A549 (cell line): ENCODE results near the gene RALA. TPM values are rescaled to one million over a fixed set of nuclear protein-coding genes. Genes with fewer than 3 reads are reported as not detected.
"Not testable (repeated sequence)": the region's sequence is repeated elsewhere in the genome, so short reads cannot be mapped to it uniquely, and the experiment has no call there.

Source experiments
- ATAC-seq, 2 experiments: fragments of 200-7000 bp in 1 of 2; fragments of >200 bp in 1 of 2; cut with Nextera tagmentation in 1 of 2; cut with Tn5 transposase in 1 of 2; 3 replicates each; pipeline versions ENCODE4 v1.8.0 to v1.9.1; 2018 to 2020; ENCODE audit warnings: mild to moderate bottlenecking in 1 of 2, moderate library complexity in 1 of 2
- CTCF ChIA-PET: fragments of 300-600 bp; sonication (Branson Sonifier 250); formaldehyde crosslinking; extraction: SDS; loops from one replicate; lab custom pipeline; 2021; ENCODE audit warnings: antibody characterized with exemption, inconsistent platforms; lab: Yijun Ruan, JAX
- POLR2A ChIA-PET: fragments of 350-600 bp; formaldehyde crosslinking; extraction: SDS; loops from one replicate; lab custom pipeline; 2021; ENCODE audit warnings: antibody characterized with exemption, inconsistent platforms; lab: Yijun Ruan, JAX
- DNase-seq, 2 experiments: peaks; one replicate each; pipeline versions ENCODE4 v3.0.0 to v3.0.0-alpha.2; 2011 to 2016; ENCODE audit warnings: low read depth in 1 of 2, low spot score in 1 of 2
- FAIRE-seq: peaks from 2 replicates; lab custom pipeline; 2011; peaks lifted over from hg19 to GRCh38; lab: Jason Lieb, UNC
- H3K27ac ChIP-seq, 2 experiments: fragments of >200 bp; sonication (Bioruptor Twin); formaldehyde crosslinking; 3 replicates each; pipeline ENCODE4 v1.5.1; 2016 to 2017
- H3K4me1 ChIP-seq: fragments of >200 bp; sonication (Bioruptor Twin); formaldehyde crosslinking; 3 replicates; pipeline ENCODE4 v1.6.1; 2016
- H3K4me2 ChIP-seq: fragments of >200 bp; sonication (Bioruptor Twin); formaldehyde crosslinking; 3 replicates; pipeline ENCODE4 v1.6.1; 2016
- H3K4me3 ChIP-seq: fragments of >200 bp; sonication (Bioruptor Twin); formaldehyde crosslinking; 3 replicates; pipeline ENCODE4 v1.5.1; 2016
- H3K9me3 ChIP-seq: fragments of >200 bp; sonication (Bioruptor Twin); formaldehyde crosslinking; 3 replicates; pipeline ENCODE4 v1.6.1; 2016
- BHLHE40 ChIP-seq: IDR thresholded peaks from 2 replicates; pipeline ENCODE4 v1.6.1; 2012; ENCODE audit warnings: low read depth, low read length, inconsistent platforms
- CBX8 ChIP-seq: fragments of 200-600 bp; sonication (generic); IDR thresholded peaks from 2 replicates; pipeline ENCODE4 v1.6.1; 2016
- CEBPB ChIP-seq, 2 experiments: fragments of >200 bp in 1 of 2; sonication (Bioruptor Twin) in 1 of 2; formaldehyde crosslinking in 1 of 2; IDR thresholded peaks; 2 replicates each; pipeline ENCODE4 v1.6.1; 2012 to 2016
- E2F6 ChIP-seq: IDR thresholded peaks from 2 replicates; pipeline ENCODE4 v1.6.1; 2012; ENCODE audit warnings: low read depth, borderline replicate concordance
- EHMT2 ChIP-seq: fragments of 200-600 bp; sonication (generic); IDR thresholded peaks from 2 replicates; pipeline ENCODE4 v1.6.1; 2016; ENCODE audit warnings: antibody characterized with exemption, low read depth, mild to moderate bottlenecking, moderate library complexity
- ELK1 ChIP-seq: fragments of 150-350 bp; IDR thresholded peaks from 2 replicates; pipeline ENCODE4 v1.6.1; 2014; ENCODE audit warnings: low read depth, mild to moderate bottlenecking, low read length
- EP300 ChIP-seq, 2 experiments: fragments of >200 bp; sonication (Bioruptor Twin); formaldehyde crosslinking; IDR thresholded peaks; 2 replicates in 1 of 2; 3 replicates in 1 of 2; pipeline ENCODE4 v1.6.1; 2016 to 2017
- ESRRA ChIP-seq: fragments of 150-350 bp; IDR thresholded peaks from 2 replicates; pipeline ENCODE4 v1.6.1; 2014; ENCODE audit warnings: mild to moderate bottlenecking, low read length, borderline replicate concordance
- FOSL2 ChIP-seq, 2 experiments: fragments of 450-650 bp in 1 of 2; fragments of >200 bp in 1 of 2; sonication (Bioruptor Twin) in 1 of 2; formaldehyde crosslinking; IDR thresholded peaks; 2 replicates each; pipeline versions ENCODE4 v1.5.0 to v1.6.1; 2016 to 2020; ENCODE audit warnings: mild to moderate bottlenecking in 1 of 2, moderate library complexity in 1 of 2
- HDAC2 ChIP-seq: fragments of 200-600 bp; sonication (generic); IDR thresholded peaks from 2 replicates; pipeline ENCODE4 v1.6.1; 2016
- HOXA7 ChIP-seq: fragments of 250-450 bp; sonication (Bioruptor Pico); IDR thresholded peaks from 2 replicates; pipeline ENCODE4 v1.5.0; 2020; ENCODE audit warnings: mild to moderate bottlenecking, moderate library complexity
- HOXB5 ChIP-seq: fragments of 250-450 bp; sonication (Bioruptor Pico); IDR thresholded peaks from 2 replicates; pipeline ENCODE4 v1.5.0; 2020; ENCODE audit warnings: mild to moderate bottlenecking, moderate library complexity
- JUN ChIP-seq, 2 experiments: fragments of >200 bp; sonication (Bioruptor Twin); formaldehyde crosslinking; IDR thresholded peaks; 2 replicates in 1 of 2; 3 replicates in 1 of 2; pipeline ENCODE4 v1.6.1; 2016 to 2017
- JUNB ChIP-seq: fragments of >200 bp; sonication (Bioruptor Twin); formaldehyde crosslinking; IDR thresholded peaks from 2 replicates; pipeline ENCODE4 v1.6.1; 2016
- NR3C1 ChIP-seq: fragments of >200 bp; sonication (Bioruptor Twin); formaldehyde crosslinking; IDR thresholded peaks from 3 replicates; pipeline ENCODE4 v1.6.1; 2017
- POLR2AphosphoS2 ChIP-seq: conservative IDR thresholded peaks from 2 replicates; pipeline ENCODE4 v1.6.1; 2012; ENCODE audit warnings: low read length, improper control_type of control experiment, inconsistent platforms
- RFX5 ChIP-seq: fragments of 450-650 bp; IDR thresholded peaks from 2 replicates; pipeline ENCODE4 v1.7.1; 2014; ENCODE audit warnings: antibody characterized with exemption, mild to moderate bottlenecking, moderate library complexity
- SREBF2 ChIP-seq: fragments of 450-650 bp; IDR thresholded peaks from 2 replicates; pipeline ENCODE4 v1.6.1; 2014; ENCODE audit warnings: mild to moderate bottlenecking, moderate library complexity
- TP53 ChIP-seq: fragments of 250-450 bp; sonication (Bioruptor Pico); IDR thresholded peaks from 2 replicates; pipeline ENCODE4 v1.5.0; 2021; ENCODE audit warnings: mild to moderate bottlenecking, moderate library complexity
- ZNF302 ChIP-seq: fragments of 250-450 bp; sonication (Bioruptor Pico); IDR thresholded peaks from 2 replicates; pipeline ENCODE4 v1.9.0; 2021; ENCODE audit warnings: inconsistent platforms, mild to moderate bottlenecking, moderate library complexity
- WGBS: methylation state at CpG from one replicate; pipeline ENCODE4 v1.1.6; 2017; ENCODE audit errors: missing lambda C conversion rate; 5-methylcytosine and 5-hydroxymethylcytosine counted together
- polyA plus RNA-seq, 4 experiments: library from polyadenylated mRNA; depleted of rRNA in 3 of 4; stranded (reverse); fragments of >200 nt; fragmentation: RNase III in 1 of 4; extraction: RNeasy Plus Mini Kit Qiagen cat#74134 plus additional on column Dnase treatment in 1 of 4; gene quantifications; 2 replicates in 3 of 4; 3 replicates in 1 of 4; pipeline ENCODE4 v1.2.3, GENCODE V29; 2011 to 2017

Gene RALA
- polyA plus RNA-seq, 2 of the 4 experiments (the other 2 are of a cell fraction): 30.1 to 43.7 TPM

GRCh38 chr7:39749177-39749576 is 125.8 kb downstream of the RALA start:
- no peaks in the 10 kb centered on the region for H3K9me3 ChIP-seq
- no peak for ATAC-seq
- no peak overlapping the region for H3K4me3 ChIP-seq
- peak overlapping the region; percentile 18; the same call in 1 of the 3 replicates for H3K4me2 ChIP-seq
- TF ChIP-seq FOSL2 (IDR thresholded peaks at IDR 0.05): no peak
- TF ChIP-seq FOSL2 (CRISPR knock-in tag; IDR thresholded peaks at IDR 0.05): peak; percentile 72
- no peak for TF ChIP-seq ESRRA
- TF ChIP-seq, all 56 proteins: peak for 1
- WGBS: 36% methylated on average over 1 of the region's 1 CpG
- ChIA-PET POLR2A (no interaction called here), CTCF (interaction anchor here (1.5 to 17.9 kb wide), 2 partner anchors 14 to 171 kb away, joined by 3 to 371 read pairs; no protein-coding TSS in a partner anchor)
- FAIRE-seq: no peak
- peaks cover 11% of the 10 kb centered on the region for H3K4me1 ChIP-seq
- H3K27ac ChIP-seq: no peak overlapping the region
- DNase-seq: no peak

GRCh38 chr7:39749717-39750116 is 126.3 kb downstream of the RALA start:
- ATAC-seq (no peak), DNase-seq (no peak), FAIRE-seq (no peak)
- WGBS: 94% methylated on average over 2 of the region's 2 CpGs
- no peak overlapping the region for H3K4me3 ChIP-seq
- H3K4me2 ChIP-seq: no peak overlapping the region
- ChIA-PET POLR2A (no interaction called here), CTCF (interaction anchor here (1.5 to 17.9 kb wide), 2 partner anchors 15 to 171 kb away, joined by 3 to 371 read pairs; no protein-coding TSS in a partner anchor)
- no peak overlapping the region for H3K27ac ChIP-seq
- no peaks in the 10 kb centered on the region for H3K9me3 ChIP-seq
- no peak for TF ChIP-seq RFX5
- no peak for TF ChIP-seq HOXA7 (CRISPR knock-in tag)
- TF ChIP-seq CBX8: no peak
- no peak for TF ChIP-seq EHMT2
- no peak for TF ChIP-seq TP53 (CRISPR knock-in tag)
- TF ChIP-seq CEBPB (IDR thresholded peaks at IDR 0.05): no peak
- TF ChIP-seq ZNF302 (CRISPR knock-in tag): no peak
- TF ChIP-seq HOXB5 (CRISPR knock-in tag): no peak
- no peak for TF ChIP-seq FOSL2 (IDR thresholded peaks at IDR 0.05)
- no peak for TF ChIP-seq FOSL2 (CRISPR knock-in tag; IDR thresholded peaks at IDR 0.05)
- no peak for TF ChIP-seq JUNB
- TF ChIP-seq EP300 (IDR thresholded peaks at IDR 0.05): no peak
- no peak for TF ChIP-seq POLR2AphosphoS2
- no peak for TF ChIP-seq NR3C1
- no peak for TF ChIP-seq E2F6
- no peak for TF ChIP-seq BHLHE40
- H3K4me1 ChIP-seq: peaks cover 16% of the 10 kb centered on the region

GRCh38 chr7:39750253-39751077 is 127.1 kb downstream of the RALA start:
- POLR2A ChIA-PET: no interaction called here
- no peak overlapping the region for H3K4me3 ChIP-seq
- no peak for FAIRE-seq
- 80% methylated on average over 5 of the region's 5 CpGs for WGBS
- H3K4me1 ChIP-seq: peaks cover 18% of the 10 kb centered on the region
- TF ChIP-seq ELK1: no peak
- TF ChIP-seq JUN (IDR thresholded peaks at IDR 0.05): no peak
- TF ChIP-seq SREBF2: no peak
- no peak for TF ChIP-seq HDAC2
- TF ChIP-seq, all 56 proteins: peak for 0
- H3K27ac ChIP-seq: no peak overlapping the region
- H3K4me2 ChIP-seq: no peak overlapping the region
- H3K9me3 ChIP-seq: no peaks in the 10 kb centered on the region
- ATAC-seq: no peak
- DNase-seq: no peak
- CTCF ChIA-PET: interaction anchor here (0.6 to 17.9 kb wide), 4 partner anchors 16 to 1573 kb away, joined by 3 to 371 read pairs (median 4); no protein-coding TSS in a partner anchor

GRCh38 chr7:39753237-39753636 is 129.9 kb downstream of the RALA start:
- CTCF ChIA-PET: interaction anchor here (17.9 kb wide), 1 partner anchor 175 kb away, joined by 371 read pairs; no protein-coding TSS in a partner anchor

More at GRCh38 chr7:39753237-39753636, 129.9 kb downstream of the RALA start:
- H3K4me3 ChIP-seq, H3K4me2 ChIP-seq, POLR2A ChIA-PET, FAIRE-seq, H3K27ac ChIP-seq, DNase-seq, H3K9me3 ChIP-seq, ATAC-seq: not testable (repeated sequence)
- 98% methylated on average over 5 of the region's 5 CpGs for WGBS
- peaks cover 14% of the 10 kb centered on the region for H3K4me1 ChIP-seq
